ENCODE measurements around the gene NXN. TPM values are rescaled to one million over a fixed set of nuclear protein-coding genes. Genes with fewer than 3 reads are reported as not detected.
"Not testable (repeated sequence)": the region's sequence is repeated elsewhere in the genome, so short reads cannot be mapped to it uniquely, and the experiment has no call there.

NXN gene
- total and polyA plus RNA-seq, 5 donors: 11.6 to 21.8 (median 15.2) TPM

DNA sequence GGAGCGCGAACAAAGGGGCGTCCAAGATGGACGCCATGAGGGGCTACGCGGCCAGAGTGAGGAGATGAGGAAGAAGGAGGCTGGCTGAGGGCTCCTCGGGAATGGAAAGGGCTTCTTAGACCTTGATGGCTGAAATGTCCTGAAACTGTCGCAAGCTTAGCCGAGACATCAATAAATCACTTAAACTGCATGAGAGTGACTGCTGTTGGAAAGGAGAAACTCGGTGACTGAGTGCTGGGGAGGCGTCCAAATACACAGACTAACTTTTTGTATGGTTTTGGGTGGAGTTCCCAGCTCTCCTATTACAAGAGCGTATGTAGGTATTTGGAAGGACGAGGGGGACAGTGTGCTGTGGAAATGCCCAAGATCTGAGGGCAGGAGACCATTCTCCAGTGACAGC is 226.2 kb downstream of the NXN start:
- 78% methylated on average over 13 of the region's 13 CpGs for WGBS
- H3K4me1 ChIP-seq (ENCODE audit: control insufficient read depth, insufficient read depth, low read length): peaks cover 2% of the 10 kb centered on the region
- DNase-seq (no peak), ATAC-seq (no peak)
- H3K27me3 ChIP-seq (ENCODE audit: control insufficient read depth, insufficient read depth): no peaks in the 10 kb centered on the region
- H3K9me3 ChIP-seq (ENCODE audit: control insufficient read depth, low read length): no peaks in the 10 kb centered on the region
- H3K4me3 ChIP-seq (ENCODE audit: low read length): no peak overlapping the region
- intact Hi-C loops (cut with DNase I): no loop called here
- H3K27ac ChIP-seq (ENCODE audit: low read length): no peak overlapping the region

DNA sequence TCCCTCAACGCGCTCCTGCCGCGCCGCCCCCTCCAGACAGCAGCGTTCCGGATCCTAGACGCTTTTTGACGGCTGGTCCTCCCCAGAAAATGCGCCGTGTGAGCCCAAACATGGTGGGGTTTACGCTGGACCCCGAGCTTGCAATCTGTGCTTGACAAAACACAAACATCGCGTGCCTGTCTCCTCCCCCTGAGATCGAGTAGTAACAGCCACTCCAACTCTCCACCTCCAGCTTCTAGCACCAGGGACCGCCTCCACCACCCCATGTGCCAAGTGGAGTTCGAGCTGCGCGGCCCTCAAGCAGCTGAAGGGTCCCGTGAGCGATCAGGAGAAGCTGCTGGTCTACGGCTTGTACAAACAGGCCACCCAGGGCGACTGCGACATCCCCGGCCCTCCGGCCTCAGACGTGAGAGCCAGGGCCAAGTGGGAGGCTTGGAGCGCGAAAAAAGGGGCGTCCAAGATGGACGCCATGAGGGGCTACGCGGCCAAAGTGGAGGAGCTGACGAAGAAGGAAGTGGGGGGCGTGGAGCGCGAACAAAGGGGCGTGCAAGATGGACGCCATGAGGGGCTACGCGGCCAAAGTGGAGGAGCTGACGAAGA is 226.9 kb downstream of the NXN start:
- no peaks in the 10 kb centered on the region for H3K9me3 ChIP-seq (ENCODE audit: control insufficient read depth, low read length)
- peak overlapping the region; percentile 64 for H3K4me3 ChIP-seq (ENCODE audit: low read length)
- ATAC-seq (peak; percentile 85 to 86), DNase-seq (peak; percentile 83 to 93 (median 90))
- H3K4me1 ChIP-seq (ENCODE audit: control insufficient read depth, insufficient read depth, low read length): peaks cover 2% of the 10 kb centered on the region
- peak overlapping the region; percentile 49 for H3K27ac ChIP-seq (ENCODE audit: low read length)
- intact Hi-C loops (cut with DNase I): no loop called here
- WGBS: 18% methylated on average over 43 of the region's 43 CpGs
- H3K27me3 ChIP-seq (ENCODE audit: control insufficient read depth, insufficient read depth): no peaks in the 10 kb centered on the region

DNA sequence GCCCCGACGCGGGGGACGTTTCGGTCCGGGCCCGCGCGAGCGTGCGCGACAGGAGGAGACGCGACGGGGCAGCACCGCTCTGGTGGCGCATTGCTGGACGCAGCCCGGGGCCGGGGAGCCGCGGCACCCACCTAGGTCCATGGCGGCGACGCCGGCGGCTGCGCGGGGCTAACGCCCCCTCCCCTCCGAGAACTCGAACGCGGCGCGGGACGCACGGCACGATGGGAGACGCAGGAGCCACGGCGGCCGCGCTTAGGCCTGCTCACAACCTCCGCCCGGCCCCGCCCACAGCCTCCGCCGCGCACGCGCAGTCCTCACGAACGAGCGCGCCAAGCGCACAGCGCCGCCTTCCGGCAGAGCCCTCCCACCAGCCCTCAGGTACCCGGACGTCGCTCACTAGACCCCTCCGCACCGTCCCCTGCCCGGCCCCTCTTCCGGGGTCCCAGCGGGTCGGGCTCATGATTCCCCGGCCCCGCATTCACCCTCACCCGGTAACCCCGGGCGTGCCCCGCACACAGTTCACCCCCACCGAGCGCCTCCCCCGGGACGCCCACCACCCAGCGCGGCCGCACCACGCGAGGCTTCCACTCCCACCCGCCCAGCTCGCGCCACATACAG is 227.5 kb downstream of the NXN start, which contains the start of gene GEMIN4:
Gene GEMIN4 (minus strand): TSS at position 263 of the 618 bp plus-strand sequence. CDS start 122 bp downstream, at position 141.
- under 1% methylated on average over 87 of the region's 87 CpGs for WGBS
- peaks cover 2% of the 10 kb centered on the region for H3K4me1 ChIP-seq (ENCODE audit: control insufficient read depth, insufficient read depth, low read length)
- H3K4me3 ChIP-seq (ENCODE audit: low read length): peak within 1 kb of the TSS; percentile 64
- DNase-seq (peak; percentile 92 to 98 (median 98)), ATAC-seq (peak; percentile 93)
- intact Hi-C loops (cut with DNase I): no loop called here
- peak within 1 kb of the TSS; percentile 49 for H3K27ac ChIP-seq (ENCODE audit: low read length)
- H3K9me3 ChIP-seq (ENCODE audit: control insufficient read depth, low read length): no peaks in the 10 kb centered on the region
- no peaks in the 10 kb centered on the region for H3K27me3 ChIP-seq (ENCODE audit: control insufficient read depth, insufficient read depth)

DNA sequence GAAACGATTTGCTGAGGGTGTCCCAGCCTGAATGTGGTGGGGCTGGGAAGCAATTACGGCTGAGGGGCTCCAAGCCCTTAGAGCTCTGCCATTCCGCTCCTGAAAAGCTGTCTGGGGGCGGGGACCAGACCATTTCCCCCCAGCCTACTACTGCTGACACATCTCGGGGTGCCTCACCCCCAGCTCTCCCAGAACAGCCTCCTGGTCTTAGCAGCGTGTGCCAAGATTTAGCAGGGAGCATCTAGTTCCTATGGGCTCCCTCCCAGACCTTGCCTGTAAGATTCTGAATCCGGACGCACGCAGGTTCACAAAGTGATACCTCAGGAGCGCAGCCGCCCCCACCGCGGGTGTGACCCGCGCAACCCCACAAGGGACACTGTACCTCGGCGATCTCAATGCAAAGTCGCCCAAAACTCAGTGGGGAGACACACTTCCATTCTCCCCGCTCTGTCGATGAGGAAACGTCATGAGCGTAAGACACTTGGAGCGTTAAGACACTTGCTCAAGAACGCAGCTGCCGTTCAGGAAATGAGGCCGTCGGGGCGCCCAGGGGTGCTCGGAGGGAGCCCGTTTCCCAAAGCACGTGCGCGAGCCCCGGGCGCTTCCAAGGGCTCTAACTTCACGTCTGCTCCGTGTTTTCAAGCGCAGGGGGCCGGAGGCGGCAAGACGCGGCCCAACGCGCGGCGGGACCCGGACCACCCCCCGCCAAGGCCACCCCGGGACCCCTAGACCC is 228.1 kb downstream of the NXN start:
- DNase-seq (peak in 2 of 3 donors; percentile 37 to 69), ATAC-seq (peak in 1 of 2 donors; percentile 16)
- peaks cover 2% of the 10 kb centered on the region for H3K4me1 ChIP-seq (ENCODE audit: control insufficient read depth, insufficient read depth, low read length)
- H3K27ac ChIP-seq (ENCODE audit: low read length): no peak overlapping the region
- no peaks in the 10 kb centered on the region for H3K27me3 ChIP-seq (ENCODE audit: control insufficient read depth, insufficient read depth)
- H3K4me3 ChIP-seq (ENCODE audit: low read length): peak overlapping the region; percentile 64
- no peaks in the 10 kb centered on the region for H3K9me3 ChIP-seq (ENCODE audit: control insufficient read depth, low read length)
- WGBS: 1% methylated on average over 49 of the region's 49 CpGs
- intact Hi-C loops (cut with DNase I): no loop called here

DNA sequence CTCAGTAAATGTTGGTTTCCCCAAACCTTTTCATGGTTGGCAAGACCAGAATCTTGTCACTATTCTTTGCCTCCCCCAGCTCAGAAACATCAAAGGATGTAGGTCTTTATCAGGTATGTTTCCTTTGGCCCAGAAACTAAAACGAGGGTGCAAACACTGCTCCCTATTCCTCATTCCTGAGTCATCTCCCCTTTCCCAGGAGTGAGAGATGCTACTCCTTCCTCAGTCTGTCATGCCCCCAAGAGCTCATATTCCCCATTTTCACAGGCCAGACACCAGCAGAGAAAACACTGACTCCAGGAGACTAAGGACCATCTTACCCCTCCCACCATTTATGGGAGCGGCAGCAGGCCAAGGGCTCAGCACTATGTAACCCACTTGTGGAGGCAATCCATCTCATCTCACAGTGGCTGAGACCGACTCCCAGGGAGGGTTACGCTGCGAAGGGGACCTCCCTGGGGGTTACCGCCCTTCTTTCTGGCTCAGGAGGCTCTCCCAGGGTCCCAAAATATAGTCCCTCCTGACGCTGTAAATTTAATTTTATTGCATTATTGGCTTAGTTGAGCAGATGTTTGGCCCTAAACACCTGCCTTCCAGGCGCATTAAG is 229.0 kb downstream of the NXN start:
- 85% methylated on average over 8 of the region's 8 CpGs for whole genome bisulfite sequencing
- no peak for DNase-seq
- no peaks in the 10 kb centered on the region for H3K27me3 ChIP-seq (ENCODE audit: control insufficient read depth, insufficient read depth)
- H3K4me3 ChIP-seq (ENCODE audit: low read length): no peak overlapping the region
- H3K27ac ChIP-seq (ENCODE audit: low read length): no peak overlapping the region
- peaks cover 2% of the 10 kb centered on the region for H3K4me1 ChIP-seq (ENCODE audit: control insufficient read depth, insufficient read depth, low read length)
- intact Hi-C loops (cut with DNase I): no loop called here
- no peaks in the 10 kb centered on the region for H3K9me3 ChIP-seq (ENCODE audit: control insufficient read depth, low read length)
- ATAC-seq: no peak

DNA sequence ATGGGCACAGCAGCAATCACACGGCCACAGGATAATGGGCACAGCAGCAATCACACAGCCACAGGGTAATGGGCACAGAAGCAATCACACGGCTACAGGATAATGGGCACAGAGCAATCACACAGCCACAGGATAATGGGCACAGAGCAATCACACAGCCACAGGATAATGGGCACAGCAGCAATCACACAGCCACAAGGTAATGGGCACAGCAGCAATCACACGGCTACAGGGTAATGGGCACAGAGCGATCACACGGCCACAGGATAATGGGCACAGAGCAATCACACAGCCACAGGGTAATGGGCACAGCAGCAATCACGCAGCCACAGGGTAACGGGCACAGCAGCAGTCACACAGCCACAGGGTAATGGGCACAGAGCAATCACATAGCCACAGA is 230.2 kb downstream of the NXN start:
- intact Hi-C loops (cut with DNase I); H3K4me1 ChIP-seq (ENCODE audit: control insufficient read depth, insufficient read depth, low read length); ATAC-seq; DNase-seq; H3K4me3 ChIP-seq (ENCODE audit: low read length); H3K27ac ChIP-seq (ENCODE audit: low read length); H3K27me3 ChIP-seq (ENCODE audit: control insufficient read depth, insufficient read depth); H3K9me3 ChIP-seq (ENCODE audit: control insufficient read depth, low read length): not testable (repeated sequence)
- 86% methylated on average over 7 of the region's 7 CpGs for WGBS

Small RNAs within 50 kb of the gene (microRNA-seq; reads per million reads assigned to microRNA genes)
- 0 reads per million in 2 donors for gene MIR3183

Other genes with a start within 250 kb of the NXN start
- gene TLCD3A, start 247.2 kb downstream of the NXN start, total RNA-seq: 1 to 10 TPM; 3.2 to 5.0 (median 4.1) TPM
- 1.7 TPM for gene TLCD3A, start 247.2 kb downstream of the NXN start, polyA plus RNA-seq
- gene GEMIN4, start 227.5 kb downstream of the NXN start, total RNA-seq: 10 to 100 TPM; 12.5 to 15.7 (median 15.1) TPM
- 5.6 TPM for gene GEMIN4, start 227.5 kb downstream of the NXN start, polyA plus RNA-seq
- gene GLOD4, start 197.5 kb downstream of the NXN start, total RNA-seq: 10 to 100 TPM; 32.4 to 42.9 (median 36.1) TPM
- gene GLOD4, start 197.5 kb downstream of the NXN start, polyA plus RNA-seq: 23.6 TPM
- gene MRM3, start 197.4 kb downstream of the NXN start, total RNA-seq: 10 to 100 TPM; 15.6 to 19.2 (median 17.9) TPM
- gene MRM3, start 197.4 kb downstream of the NXN start, polyA plus RNA-seq: 20.0 TPM
- 10 to 100 TPM; 13.9 to 16.1 (median 14.4) TPM for gene TIMM22, start 17.4 kb upstream of the NXN start, total RNA-seq
- gene TIMM22, start 17.4 kb upstream of the NXN start, polyA plus RNA-seq: 14.2 TPM
- 100 to 1,000 TPM; 130 to 164 (median 154) TPM for gene ABR, start 200.2 kb upstream of the NXN start, total RNA-seq
- gene ABR, start 200.2 kb upstream of the NXN start, polyA plus RNA-seq: 77.4 TPM

All from right cardiac atrium (tissue), 5 donors.